ENCODE measurements around the gene C1QL1.

C1QL1 gene

DNA sequence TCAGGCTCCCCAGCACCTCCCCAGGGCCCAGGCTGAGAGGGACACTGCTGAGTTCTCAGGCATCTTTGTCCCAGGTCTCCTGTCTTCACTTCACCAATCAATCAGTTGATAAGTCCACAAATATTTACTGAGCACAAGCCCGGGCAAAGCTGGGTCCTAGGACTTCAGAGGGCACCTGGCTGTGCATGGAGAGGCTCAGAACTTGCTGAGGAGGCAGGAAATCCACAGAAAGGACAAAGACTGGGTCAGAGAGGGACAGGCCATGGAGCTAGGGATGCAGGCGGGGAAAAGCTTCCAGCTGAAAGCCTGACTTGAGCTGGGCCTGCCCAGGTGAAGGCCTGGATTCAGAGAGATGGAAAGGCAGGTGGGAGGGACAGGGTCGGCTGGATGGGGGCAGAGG, 33.2 kb upstream of the C1QL1 start:
- no peak overlapping the region for H3K4me3 ChIP-seq (ENCODE audit: low read depth, low read length)
- no peak for DNase-seq (ENCODE audit: low read depth)
- TF ChIP-seq, protein P1, sequence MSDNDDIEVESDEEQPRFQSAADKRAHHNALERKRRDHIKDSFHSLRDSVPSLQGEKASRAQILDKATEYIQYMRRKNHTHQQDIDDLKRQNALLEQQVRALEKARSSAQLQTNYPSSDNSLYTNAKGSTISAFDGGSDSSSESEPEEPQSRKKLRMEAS (IDR thresholded peaks at IDR 0.05; ENCODE audit: low read depth, low read length), result no peak
- TF ChIP-seq POLR2A (IDR thresholded peaks at IDR 0.05; ENCODE audit: extremely low read depth, insufficient read length) (no peak), MYC (IDR thresholded peaks at IDR 0.05; ENCODE audit: low read depth, low read length) (no peak)
- TF ChIP-seq, protein P2, sequence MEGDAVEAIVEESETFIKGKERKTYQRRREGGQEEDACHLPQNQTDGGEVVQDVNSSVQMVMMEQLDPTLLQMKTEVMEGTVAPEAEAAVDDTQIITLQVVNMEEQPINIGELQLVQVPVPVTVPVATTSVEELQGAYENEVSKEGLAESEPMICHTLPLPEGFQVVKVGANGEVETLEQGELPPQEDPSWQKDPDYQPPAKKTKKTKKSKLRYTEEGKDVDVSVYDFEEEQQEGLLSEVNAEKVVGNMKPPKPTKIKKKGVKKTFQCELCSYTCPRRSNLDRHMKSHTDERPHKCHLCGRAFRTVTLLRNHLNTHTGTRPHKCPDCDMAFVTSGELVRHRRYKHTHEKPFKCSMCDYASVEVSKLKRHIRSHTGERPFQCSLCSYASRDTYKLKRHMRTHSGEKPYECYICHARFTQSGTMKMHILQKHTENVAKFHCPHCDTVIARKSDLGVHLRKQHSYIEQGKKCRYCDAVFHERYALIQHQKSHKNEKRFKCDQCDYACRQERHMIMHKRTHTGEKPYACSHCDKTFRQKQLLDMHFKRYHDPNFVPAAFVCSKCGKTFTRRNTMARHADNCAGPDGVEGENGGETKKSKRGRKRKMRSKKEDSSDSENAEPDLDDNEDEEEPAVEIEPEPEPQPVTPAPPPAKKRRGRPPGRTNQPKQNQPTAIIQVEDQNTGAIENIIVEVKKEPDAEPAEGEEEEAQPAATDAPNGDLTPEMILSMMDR (IDR thresholded peaks at IDR 0.05; ENCODE audit: low read depth, low read length), result no peak

DNA sequence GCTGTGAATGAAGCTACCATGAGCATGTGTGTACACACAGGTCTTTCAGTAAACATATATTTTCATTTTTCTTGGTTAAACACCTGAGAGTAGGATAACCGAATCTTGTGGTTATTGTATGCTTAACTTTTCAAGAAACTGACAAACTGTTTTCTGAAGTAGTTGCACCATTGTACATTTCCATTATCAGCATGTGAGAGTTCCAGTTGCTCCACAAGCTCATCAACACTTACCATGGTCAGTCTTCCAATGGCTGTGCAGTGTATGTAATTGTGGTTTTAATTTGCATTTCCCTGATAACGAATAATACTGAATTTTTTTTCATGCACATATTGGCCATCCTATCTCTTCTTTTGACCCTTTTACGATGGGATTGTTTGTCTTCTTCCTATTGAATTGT, 31.3 kb upstream of the C1QL1 start:
- no peak overlapping the region for H3K4me3 ChIP-seq (ENCODE audit: low read depth, low read length)
- DNase-seq (ENCODE audit: low read depth), result no peak
- TF ChIP-seq, protein P1 (IDR thresholded peaks at IDR 0.05; ENCODE audit: low read depth, low read length), result no peak
- TF ChIP-seq POLR2A (IDR thresholded peaks at IDR 0.05; ENCODE audit: extremely low read depth, insufficient read length), result no peak
- no peak for TF ChIP-seq MYC (IDR thresholded peaks at IDR 0.05; ENCODE audit: low read depth, low read length)
- TF ChIP-seq, protein P2 (IDR thresholded peaks at IDR 0.05; ENCODE audit: low read depth, low read length), result no peak

DNA sequence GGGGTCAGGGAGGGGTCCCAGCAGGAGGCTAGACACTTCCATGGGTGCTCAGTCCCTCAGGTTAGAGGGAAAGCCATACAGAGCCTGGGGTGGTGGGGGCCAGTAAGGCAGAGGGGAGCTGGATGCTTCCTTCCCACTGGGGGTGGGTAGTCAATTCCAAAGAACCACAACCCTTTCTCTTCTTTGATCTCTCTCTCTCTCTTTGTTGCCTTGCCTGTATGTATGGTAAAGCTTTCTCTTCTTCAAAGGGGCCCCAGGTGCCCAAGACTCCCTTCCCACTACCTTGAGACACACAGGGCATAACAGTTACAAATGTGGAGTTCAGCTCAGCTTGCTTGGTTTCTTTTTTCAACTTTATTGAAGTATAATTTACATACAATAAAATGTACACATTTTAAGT, 30.5 kb upstream of the C1QL1 start:
- DNase-seq (ENCODE audit: low read depth), result no peak
- TF ChIP-seq POLR2A (IDR thresholded peaks at IDR 0.05; ENCODE audit: extremely low read depth, insufficient read length) (no peak), MYC (IDR thresholded peaks at IDR 0.05; ENCODE audit: low read depth, low read length) (no peak)
- TF ChIP-seq, protein P1 (IDR thresholded peaks at IDR 0.05; ENCODE audit: low read depth, low read length), result no peak
- TF ChIP-seq, protein P2 (IDR thresholded peaks at IDR 0.05; ENCODE audit: low read depth, low read length), result no peak

DNA sequence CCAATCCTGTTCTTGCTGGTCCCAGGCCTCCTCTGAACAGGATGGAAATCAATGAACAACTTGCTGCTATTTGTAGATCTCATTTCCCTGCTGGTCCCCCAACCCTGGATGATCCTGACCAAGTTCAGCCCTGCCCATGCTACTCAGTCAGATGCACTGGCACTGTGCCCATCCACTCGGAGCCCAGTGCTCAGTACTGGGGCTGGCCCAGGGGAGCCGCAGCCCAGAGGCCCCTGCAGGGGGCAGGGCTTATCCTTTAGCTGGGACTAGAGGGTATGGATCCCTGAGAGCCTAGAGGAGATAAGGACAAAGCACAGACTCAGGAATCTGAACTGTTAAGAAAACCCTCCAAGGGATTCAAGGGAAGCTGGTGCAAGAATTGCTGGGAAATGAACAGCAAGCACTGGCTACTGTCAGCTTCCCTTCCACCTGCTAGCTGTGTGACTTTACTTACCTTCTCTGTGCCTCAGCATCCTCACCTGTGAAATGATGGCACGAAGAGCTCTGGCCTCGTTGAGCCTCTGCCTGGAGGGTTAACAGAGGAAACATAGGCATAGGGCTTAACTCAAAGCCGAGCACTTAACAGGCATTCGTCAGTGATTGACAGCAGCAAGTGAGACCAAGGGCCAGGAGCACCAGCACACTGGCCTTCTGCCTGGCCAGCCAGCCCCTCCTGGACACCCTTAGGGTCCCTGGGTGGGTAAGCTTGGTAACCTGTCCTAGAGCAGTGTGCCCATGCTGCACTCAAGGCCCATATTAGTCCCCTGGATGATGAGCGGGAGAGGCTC, 29.8 kb upstream of the C1QL1 start:
- no peak for DNase-seq (ENCODE audit: low read depth)
- no peak overlapping the region for H3K4me3 ChIP-seq (ENCODE audit: low read depth, low read length)
- TF ChIP-seq MYC (IDR thresholded peaks at IDR 0.05; ENCODE audit: low read depth, low read length) (no peak), POLR2A (IDR thresholded peaks at IDR 0.05; ENCODE audit: extremely low read depth, insufficient read length) (no peak)
- TF ChIP-seq, protein P2 (IDR thresholded peaks at IDR 0.05; ENCODE audit: low read depth, low read length), result no peak
- TF ChIP-seq, protein P1 (IDR thresholded peaks at IDR 0.05; ENCODE audit: low read depth, low read length), result no peak

More for the DNA sequence above, 30.5 kb upstream of the C1QL1 start:
- no peak overlapping the region for H3K4me3 ChIP-seq (ENCODE audit: low read depth, low read length)

DNA sequence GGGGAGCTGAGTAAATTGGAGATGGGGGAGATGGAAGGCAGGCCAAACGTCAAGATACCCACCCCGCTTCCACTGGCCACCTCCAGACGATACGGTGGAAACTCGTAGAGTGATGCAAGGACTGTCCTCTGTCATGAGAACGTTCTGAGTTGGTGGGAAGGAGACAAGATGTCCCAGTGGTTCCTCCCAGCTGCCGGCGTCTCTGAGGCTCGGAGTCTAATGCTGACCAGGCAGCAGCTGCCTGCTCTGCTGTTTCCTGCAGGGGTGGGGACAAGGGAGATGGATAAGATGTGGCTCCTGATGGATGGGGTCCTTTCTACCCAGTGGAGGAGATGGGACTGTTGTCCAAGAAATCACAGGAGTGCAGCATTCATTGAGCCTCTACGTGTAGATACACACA, 28.2 kb upstream of the C1QL1 start:
- no peak overlapping the region for H3K4me3 ChIP-seq (ENCODE audit: low read depth, low read length)
- TF ChIP-seq, protein P1 (IDR thresholded peaks at IDR 0.05; ENCODE audit: low read depth, low read length), result no peak
- no peak for TF ChIP-seq POLR2A (IDR thresholded peaks at IDR 0.05; ENCODE audit: extremely low read depth, insufficient read length)
- TF ChIP-seq MYC (IDR thresholded peaks at IDR 0.05; ENCODE audit: low read depth, low read length), result no peak
- DNase-seq (ENCODE audit: low read depth), result no peak

DNA sequence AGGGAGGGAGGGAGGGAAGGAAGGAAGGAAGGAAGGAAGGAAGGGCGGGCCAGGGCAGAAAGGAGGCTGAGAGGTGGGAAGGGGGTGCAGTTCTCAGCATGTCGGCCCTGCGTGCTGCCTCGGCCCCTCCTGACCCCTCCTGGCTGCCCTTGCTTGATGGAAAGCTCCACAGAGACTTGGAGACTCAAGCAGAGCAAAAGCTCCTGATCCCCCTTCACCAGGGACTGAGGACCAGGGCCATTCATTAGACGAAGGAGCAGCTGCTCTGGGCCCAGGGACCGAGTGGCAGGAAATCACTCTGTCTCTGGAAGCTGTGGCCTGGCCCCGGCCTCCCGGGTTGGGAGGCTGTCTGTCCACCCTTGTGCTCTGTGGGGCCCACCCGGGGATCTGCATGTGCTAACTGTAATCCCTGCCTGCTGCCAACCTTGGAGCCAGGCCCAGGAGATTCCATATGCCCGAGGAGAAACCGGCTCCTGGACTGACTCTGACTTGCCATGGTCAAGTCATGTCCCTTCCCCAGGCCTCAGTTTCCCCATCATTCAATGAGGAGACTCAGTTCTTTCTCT, 27.4 kb upstream of the C1QL1 start:
- TF ChIP-seq MYC (IDR thresholded peaks at IDR 0.05; ENCODE audit: low read depth, low read length) (no peak), POLR2A (IDR thresholded peaks at IDR 0.05; ENCODE audit: extremely low read depth, insufficient read length) (no peak)
- TF ChIP-seq, protein P2 (IDR thresholded peaks at IDR 0.05; ENCODE audit: low read depth, low read length), result no peak
- TF ChIP-seq, protein P1 (IDR thresholded peaks at IDR 0.05; ENCODE audit: low read depth, low read length), result no peak
- H3K4me3 ChIP-seq (ENCODE audit: low read depth, low read length), result no peak overlapping the region
- no peak for DNase-seq (ENCODE audit: low read depth)
